Neural progenitor cell (in vitro differentiated cells): ENCODE data around the gene MLX. TPM values are rescaled to one million over a fixed set of nuclear protein-coding genes. Genes with fewer than 3 reads are reported as not detected.
"Not testable (repeated sequence)": the region's sequence is repeated elsewhere in the genome, so short reads cannot be mapped to it uniquely, and the experiment has no call there.

Experiments
- DNase-seq: peaks from one replicate; pipeline ENCODE4 v3.0.0-alpha.2; 2016; ENCODE audit warnings: low spot score
- H2AFZ ChIP-seq: fragments of 200-600 bp; sonication (generic); replicated peaks from 2 replicates; pipeline ENCODE4 v1.6.1; 2016; ENCODE audit warnings: antibody characterized with exemption
- H3F3A ChIP-seq: fragments of 200-600 bp; sonication (generic); 2 replicates; pipeline ENCODE4 v1.6.1; 2016; ENCODE audit warnings: antibody characterized with exemption, low read depth
- H3K27ac ChIP-seq: fragments of 200-600 bp; sonication (generic); 2 replicates; pipeline ENCODE4 v1.5.1; 2016; ENCODE audit warnings: mild to moderate bottlenecking
- H3K27me3 ChIP-seq: fragments of 200-600 bp; sonication (generic); 2 replicates; pipeline ENCODE4 v1.6.1; 2016; ENCODE audit warnings: mild to moderate bottlenecking, moderate library complexity
- H3K36me3 ChIP-seq: fragments of 200-600 bp; sonication (generic); 2 replicates; pipeline ENCODE4 v1.5.1; 2016
- H3K4me1 ChIP-seq: fragments of 200-600 bp; sonication (generic); 2 replicates; pipeline ENCODE4 v1.6.1; 2016; ENCODE audit warnings: mixed run types
- H3K4me2 ChIP-seq: fragments of 200-600 bp; sonication (generic); 2 replicates; pipeline ENCODE4 v1.6.1; 2016
- H3K4me3 ChIP-seq: fragments of 200-600 bp; sonication (generic); 2 replicates; pipeline ENCODE4 v1.5.1; 2016
- H3K79me2 ChIP-seq: fragments of 200-600 bp; sonication (generic); 2 replicates; pipeline ENCODE4 v1.6.1; 2016; ENCODE audit warnings: low read depth
- H3K9ac ChIP-seq: fragments of 200-600 bp; sonication (generic); 2 replicates; pipeline ENCODE4 v1.6.1; 2016
- H3K9me3 ChIP-seq: fragments of 200-600 bp; sonication (generic); 2 replicates; pipeline ENCODE4 v1.5.1; 2016; ENCODE audit warnings: low read depth
- H4K20me1 ChIP-seq: fragments of 200-600 bp; sonication (generic); 2 replicates; pipeline ENCODE4 v1.6.1; 2016; ENCODE audit warnings: low read depth
- H3K27ac Mint-ChIP-seq: 3 replicates; pipeline ENCODE4 v1.8.0; 2021; ENCODE audit warnings: mixed read lengths
- H3K27me3 Mint-ChIP-seq: 2 replicates; pipeline ENCODE4 v1.8.0; 2022; ENCODE audit warnings: low read depth, mild to moderate bottlenecking, inconsistent platforms, moderate library complexity, mixed read lengths; ENCODE audit not compliant: insufficient read depth
- H3K36me3 Mint-ChIP-seq: 3 replicates; pipeline ENCODE4 v1.8.0; 2021; ENCODE audit warnings: mixed read lengths
- H3K4me1 Mint-ChIP-seq: 3 replicates; pipeline ENCODE4 v1.8.0; 2021; ENCODE audit warnings: mixed read lengths
- H3K4me3 Mint-ChIP-seq: 3 replicates; pipeline ENCODE4 v1.8.0; 2021; ENCODE audit warnings: mild to moderate bottlenecking, moderate library complexity, mixed read lengths
- H3K9me3 Mint-ChIP-seq: 3 replicates; pipeline ENCODE4 v1.8.0; 2020; ENCODE audit warnings: mixed read lengths
- EZH2 ChIP-seq: fragments of 200-600 bp; sonication (generic); IDR thresholded peaks from 2 replicates; pipeline ENCODE4 v1.6.1; 2017; ENCODE audit warnings: antibody characterized with exemption, mild to moderate bottlenecking, moderate library complexity
- EZH2phosphoT487 ChIP-seq: fragments of 200-600 bp; sonication (generic); IDR thresholded peaks from 2 replicates; pipeline ENCODE4 v1.6.1; 2017; ENCODE audit warnings: antibody characterized with exemption
- total RNA-seq: library from RNA; depleted of rRNA; stranded (reverse); fragments of >200 nt; gene quantifications from 2 replicates; pipeline ENCODE4 v1.2.3, GENCODE V29; 2015; ENCODE audit warnings: low replicate concordance
- TF ChIP-seq, protein P1 (sequence below): fragments of 200-600 bp; sonication (generic); IDR thresholded peaks from 2 replicates; pipeline ENCODE4 v1.5.1; 2017; ENCODE audit warnings: antibody characterized with exemption, mild to moderate bottlenecking

Gene MLX
- total RNA-seq, 1 donor from 2014 or later = 15.8 TPM

DNA sequence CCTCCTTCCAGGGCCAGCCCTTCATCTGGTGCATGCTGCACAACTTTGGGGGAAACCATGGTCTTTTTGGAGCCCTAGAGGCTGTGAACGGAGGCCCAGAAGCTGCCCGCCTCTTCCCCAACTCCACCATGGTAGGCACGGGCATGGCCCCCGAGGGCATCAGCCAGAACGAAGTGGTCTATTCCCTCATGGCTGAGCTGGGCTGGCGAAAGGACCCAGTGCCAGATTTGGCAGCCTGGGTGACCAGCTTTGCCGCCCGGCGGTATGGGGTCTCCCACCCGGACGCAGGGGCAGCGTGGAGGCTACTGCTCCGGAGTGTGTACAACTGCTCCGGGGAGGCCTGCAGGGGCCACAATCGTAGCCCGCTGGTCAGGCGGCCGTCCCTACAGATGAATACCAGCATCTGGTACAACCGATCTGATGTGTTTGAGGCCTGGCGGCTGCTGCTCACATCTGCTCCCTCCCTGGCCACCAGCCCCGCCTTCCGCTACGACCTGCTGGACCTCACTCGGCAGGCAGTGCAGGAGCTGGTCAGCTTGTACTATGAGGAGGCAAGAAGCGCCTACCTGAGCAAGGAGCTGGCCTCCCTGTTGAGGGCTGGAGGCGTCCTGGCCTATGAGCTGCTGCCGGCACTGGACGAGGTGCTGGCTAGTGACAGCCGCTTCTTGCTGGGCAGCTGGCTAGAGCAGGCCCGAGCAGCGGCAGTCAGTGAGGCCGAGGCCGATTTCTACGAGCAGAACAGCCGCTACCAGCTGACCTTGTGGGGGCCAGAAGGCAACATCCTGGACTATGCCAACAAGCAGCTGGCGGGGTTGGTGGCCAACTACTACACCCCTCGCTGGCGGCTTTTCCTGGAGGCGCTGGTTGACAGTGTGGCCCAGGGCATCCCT, 23.5 kb upstream of the MLX start:
- no peaks in the 10 kb centered on the region for H3K79me2 ChIP-seq
- H3K27me3 Mint-ChIP-seq = peaks cover 5% of the 10 kb centered on the region
- H3K4me3 ChIP-seq = no peak overlapping the region
- no peaks in the 10 kb centered on the region for H3K9me3 Mint-ChIP-seq
- H3K36me3 ChIP-seq = no peaks in the 10 kb centered on the region
- H3K27ac Mint-ChIP-seq = no peak overlapping the region
- H4K20me1 ChIP-seq = peaks cover 5% of the 10 kb centered on the region
- no peaks in the 10 kb centered on the region for H3K27me3 ChIP-seq
- no peak overlapping the region for H3K4me3 Mint-ChIP-seq
- H3K9me3 ChIP-seq = no peaks in the 10 kb centered on the region
- H3K9ac ChIP-seq = no peak overlapping the region
- no peak overlapping the region for H3K4me2 ChIP-seq
- peaks cover 5% of the 10 kb centered on the region for H3K36me3 Mint-ChIP-seq
- peaks cover 7% of the 10 kb centered on the region for H3F3A ChIP-seq
- no peaks in the 10 kb centered on the region for H3K4me1 ChIP-seq
- TF ChIP-seq EZH2 (no peak), EZH2phosphoT487 (no peak)
- TF ChIP-seq, protein P1, sequence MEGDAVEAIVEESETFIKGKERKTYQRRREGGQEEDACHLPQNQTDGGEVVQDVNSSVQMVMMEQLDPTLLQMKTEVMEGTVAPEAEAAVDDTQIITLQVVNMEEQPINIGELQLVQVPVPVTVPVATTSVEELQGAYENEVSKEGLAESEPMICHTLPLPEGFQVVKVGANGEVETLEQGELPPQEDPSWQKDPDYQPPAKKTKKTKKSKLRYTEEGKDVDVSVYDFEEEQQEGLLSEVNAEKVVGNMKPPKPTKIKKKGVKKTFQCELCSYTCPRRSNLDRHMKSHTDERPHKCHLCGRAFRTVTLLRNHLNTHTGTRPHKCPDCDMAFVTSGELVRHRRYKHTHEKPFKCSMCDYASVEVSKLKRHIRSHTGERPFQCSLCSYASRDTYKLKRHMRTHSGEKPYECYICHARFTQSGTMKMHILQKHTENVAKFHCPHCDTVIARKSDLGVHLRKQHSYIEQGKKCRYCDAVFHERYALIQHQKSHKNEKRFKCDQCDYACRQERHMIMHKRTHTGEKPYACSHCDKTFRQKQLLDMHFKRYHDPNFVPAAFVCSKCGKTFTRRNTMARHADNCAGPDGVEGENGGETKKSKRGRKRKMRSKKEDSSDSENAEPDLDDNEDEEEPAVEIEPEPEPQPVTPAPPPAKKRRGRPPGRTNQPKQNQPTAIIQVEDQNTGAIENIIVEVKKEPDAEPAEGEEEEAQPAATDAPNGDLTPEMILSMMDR = no peak
- no peak for DNase-seq
- no peak overlapping the region for H3K27ac ChIP-seq
- peaks cover 2% of the 10 kb centered on the region for H3K4me1 Mint-ChIP-seq
- H2AFZ ChIP-seq = no peak overlapping the region

DNA sequence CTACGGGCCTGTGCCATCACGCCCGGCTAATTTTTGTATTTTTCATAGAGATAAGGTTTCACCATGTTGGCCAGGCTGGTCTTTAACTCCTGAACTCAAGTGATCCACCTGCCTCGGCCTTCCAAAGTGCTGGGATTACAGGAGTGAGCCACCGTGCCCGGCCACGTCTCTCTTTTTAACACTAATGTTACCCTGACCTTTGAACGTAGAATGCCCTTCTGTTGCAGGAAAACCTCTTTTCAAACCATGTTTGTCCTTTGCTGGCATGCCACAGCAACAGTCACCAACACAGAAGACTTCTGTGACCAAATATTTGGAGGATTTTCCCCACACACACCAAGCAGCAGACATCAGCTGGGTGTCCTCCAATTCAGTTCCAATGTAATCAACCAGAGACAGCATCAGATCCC, 22.0 kb upstream of the MLX start:
- Histone ChIP-seq H3K27ac (no peak overlapping the region), H3K4me1 (peaks cover 6% of the 10 kb centered on the region), H3K27me3 (no peaks in the 10 kb centered on the region), H4K20me1 (peaks cover 5% of the 10 kb centered on the region), H3K4me3 (no peak overlapping the region), H2AFZ (no peak overlapping the region), H3K4me2 (no peak overlapping the region), H3F3A (peaks cover 16% of the 10 kb centered on the region), H3K36me3 (no peaks in the 10 kb centered on the region), H3K9me3 (no peaks in the 10 kb centered on the region), H3K79me2 (no peaks in the 10 kb centered on the region), H3K9ac (no peak overlapping the region)
- Mint-ChIP-seq H3K27ac (no peak overlapping the region), H3K36me3 (peaks cover 5% of the 10 kb centered on the region), H3K4me3 (no peak overlapping the region), H3K4me1 (peaks cover 10% of the 10 kb centered on the region), H3K9me3 (no peaks in the 10 kb centered on the region), H3K27me3 (peaks cover 5% of the 10 kb centered on the region)
- no peak for DNase-seq
- TF ChIP-seq EZH2 = no peak
- TF ChIP-seq, protein P1 = no peak

DNA sequence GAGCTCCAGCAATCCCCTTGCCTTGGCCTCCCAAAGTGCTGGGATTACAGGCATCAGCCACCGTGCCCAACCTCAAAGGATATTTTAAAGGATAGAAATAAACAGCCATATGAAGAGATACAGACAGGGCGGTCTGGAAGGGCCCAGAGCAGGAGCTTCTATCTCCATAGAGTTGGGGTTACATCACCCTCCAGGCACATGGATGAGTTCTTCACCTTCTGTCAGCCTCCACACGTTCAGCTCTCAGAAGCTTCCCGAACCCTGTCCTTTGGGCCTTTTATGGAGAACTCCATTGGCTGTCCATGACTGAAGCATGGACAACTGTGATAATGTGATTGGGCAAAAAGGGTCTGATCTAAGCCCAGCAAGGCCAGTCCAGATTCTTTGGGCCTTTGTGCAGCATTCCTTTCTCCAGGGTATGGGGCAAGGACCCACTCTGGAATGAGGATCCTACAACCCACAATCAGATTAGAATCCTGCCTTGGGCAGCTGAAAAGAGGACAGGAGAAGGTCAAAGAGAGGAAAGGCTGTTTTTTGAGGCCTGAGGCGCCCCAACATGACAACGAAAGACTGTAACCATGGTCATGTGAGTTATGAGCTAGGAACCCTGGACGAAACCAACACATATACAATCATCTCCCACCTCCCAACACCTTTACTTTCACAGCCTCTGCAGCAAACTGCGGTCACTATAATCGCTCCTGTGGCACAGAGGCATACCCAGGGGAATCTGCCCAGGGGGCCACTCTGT, 21.0 kb upstream of the MLX start:
- H2AFZ ChIP-seq, DNase-seq, H3K4me1 ChIP-seq, H3K9ac ChIP-seq, H3K36me3 ChIP-seq, H3K4me3 Mint-ChIP-seq, H3K27me3 Mint-ChIP-seq, H3K9me3 ChIP-seq, H3K27ac Mint-ChIP-seq, H3K9me3 Mint-ChIP-seq, H3K79me2 ChIP-seq, H3K4me3 ChIP-seq, H3K27ac ChIP-seq, H3K4me2 ChIP-seq, H3K27me3 ChIP-seq, H3K36me3 Mint-ChIP-seq, H4K20me1 ChIP-seq: not testable (repeated sequence)
- H3K4me1 Mint-ChIP-seq = peaks cover 13% of the 10 kb centered on the region
- H3F3A ChIP-seq = peaks cover 16% of the 10 kb centered on the region
